ENCODE results near the gene C17orf78. TPM values are rescaled to one million over a fixed set of nuclear protein-coding genes. Genes with fewer than 3 reads are reported as not detected.

Gene C17orf78
- total and polyA plus RNA-seq, 2 of the 13 experiments (the other 11 are each of a cell fraction or from before 2014, with no cell fraction given) = not detected

DNA sequence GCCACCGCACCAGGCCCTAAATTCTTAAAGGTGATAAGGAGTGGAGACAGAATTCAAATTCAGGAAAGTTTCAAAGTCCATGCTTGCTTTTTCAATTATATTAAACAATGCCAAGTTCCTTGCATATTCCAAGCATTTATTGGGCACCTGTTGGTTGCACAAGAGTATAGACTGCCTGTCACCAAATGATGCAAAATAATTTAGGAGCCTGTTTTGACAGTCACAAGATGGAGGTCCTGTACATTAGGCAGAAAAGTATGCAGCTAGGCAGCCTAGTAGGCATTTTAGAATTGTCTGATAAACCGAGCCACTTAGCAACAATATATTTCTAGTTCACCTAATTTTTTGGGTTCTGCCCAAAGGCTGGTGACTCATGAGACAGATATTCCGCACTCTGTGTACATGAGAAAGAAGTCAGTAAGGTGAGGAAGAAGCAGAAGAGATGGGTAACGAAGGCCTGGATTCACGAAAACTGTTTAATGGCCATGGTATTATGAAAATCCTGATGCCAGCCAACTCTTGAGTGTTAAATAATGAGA is 23.5 kb downstream of the C17orf78 start (continued):
- TF ChIP-seq ARID2 (CRISPR knock-in tag; IDR thresholded peaks at IDR 0.05; ENCODE audit: borderline replicate concordance) (no peak), TRAFD1 (CRISPR knock-in tag; IDR thresholded peaks at IDR 0.05; ENCODE audit: borderline replicate concordance) (no peak), ZNF274 (CRISPR knock-in tag; IDR thresholded peaks at IDR 0.05) (no peak), ZBTB8A (CRISPR knock-in tag; IDR thresholded peaks at IDR 0.05; ENCODE audit: borderline replicate concordance, low read depth) (no peak), ZNF3 (CRISPR knock-in tag; IDR thresholded peaks at IDR 0.05) (no peak)

DNA sequence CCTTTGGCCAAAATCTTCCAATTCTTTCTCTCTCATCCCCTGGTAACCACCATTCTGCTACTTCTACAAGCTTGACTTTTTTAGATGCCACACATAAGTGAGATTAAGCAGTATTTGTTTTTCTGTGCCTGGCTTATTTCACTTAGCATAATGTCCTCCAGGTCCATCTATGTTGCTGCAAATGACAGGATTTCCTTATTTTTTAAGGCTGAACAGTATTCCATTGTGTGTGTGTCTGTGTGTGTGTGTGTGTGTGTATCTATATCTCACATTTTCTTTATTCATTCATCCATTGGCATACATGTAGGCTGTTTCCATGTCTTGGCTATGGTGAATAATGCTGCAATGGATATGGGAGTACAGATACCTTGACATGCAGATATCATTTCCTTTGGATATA is 24.7 kb downstream of the C17orf78 start:
- no peak for FAIRE-seq
- ChIA-PET POLR2A (interaction anchor here (1.2 kb wide), 1 partner anchor 89 kb away, joined by 3 read pairs; the partner anchor contains the start of gene DUSP14), CTCF (ENCODE audit: low intra/inter-chr PET ratio, low total read pairs) (no interaction called here)
- H3K27me3 ChIP-seq (ENCODE audit: control insufficient read depth in 1 of 2, insufficient read depth in 2 of 2, low read length in 2 of 2) = no peaks in the 10 kb centered on the region
- H4K20me1 ChIP-seq (ENCODE audit: insufficient read depth, low read length) = no peaks in the 10 kb centered on the region
- no peak for ATAC-seq
- no peak overlapping the region for H2AFZ ChIP-seq (ENCODE audit: low read length)
- H3K36me3 ChIP-seq (replicated peaks in 1 of 2; ENCODE audit: control insufficient read depth in 1 of 2, insufficient read depth in 2 of 2, low read length in 2 of 2) = no peaks in the 10 kb centered on the region
- H3K4me2 ChIP-seq (ENCODE audit: low read depth, low read length) = no peak overlapping the region
- H3K9me3 ChIP-seq (ENCODE audit: low read length) = no peaks in the 10 kb centered on the region
- in situ Hi-C loops (cut with HindIII; ENCODE audit: extremely low pct_ligation_motif_present, low pct_unique_long_range_greater_than_20kb) (no loop called here), intact Hi-C loops (cut with micrococcal nuclease; ENCODE audit: unreplicated experiment) (no loop called here)
- DNase-seq (ENCODE audit: low spot score) = no peak
- no TSS peak for BruUV-seq (replicated peaks)
- H3K4me3 ChIP-seq (replicated peaks in 1 of 3; ENCODE audit: insufficient read depth in 1 of 3, low read depth in 2 of 3, low read length in 3 of 3) = no peak overlapping the region
- H3K27ac ChIP-seq (ENCODE audit: extremely low read length, insufficient read depth, low read length) = no peak overlapping the region
- peaks cover 12% of the 10 kb centered on the region for H3K79me2 ChIP-seq (ENCODE audit: insufficient read depth, low read length)
- H3K9ac ChIP-seq (ENCODE audit: insufficient read depth, low read depth, low read length) = no peak overlapping the region
- H3K4me1 ChIP-seq (ENCODE audit: insufficient read depth, low read length) = peaks cover 27% of the 10 kb centered on the region
- TF ChIP-seq ETV5 (CRISPR knock-in tag; IDR thresholded peaks at IDR 0.05; ENCODE audit: borderline replicate concordance) (no peak), SKI (IDR thresholded peaks at IDR 0.05; ENCODE audit: partially characterized antibody) (no peak), NFIB (CRISPR knock-in tag; IDR thresholded peaks at IDR 0.05; ENCODE audit: borderline replicate concordance) (no peak), SP5 (CRISPR knock-in tag; IDR thresholded peaks at IDR 0.05; ENCODE audit: borderline replicate concordance, low read depth) (no peak), CEBPZ (IDR thresholded peaks at IDR 0.05; ENCODE audit: low read length) (no peak), ZNF770 (CRISPR knock-in tag; IDR thresholded peaks at IDR 0.05) (no peak), NFE2L2 (IDR thresholded peaks at IDR 0.05; ENCODE audit: low read length) (no peak), PHF20 (CRISPR knock-in tag; IDR thresholded peaks at IDR 0.05) (no peak)
- TF ChIP-seq, protein P1, sequence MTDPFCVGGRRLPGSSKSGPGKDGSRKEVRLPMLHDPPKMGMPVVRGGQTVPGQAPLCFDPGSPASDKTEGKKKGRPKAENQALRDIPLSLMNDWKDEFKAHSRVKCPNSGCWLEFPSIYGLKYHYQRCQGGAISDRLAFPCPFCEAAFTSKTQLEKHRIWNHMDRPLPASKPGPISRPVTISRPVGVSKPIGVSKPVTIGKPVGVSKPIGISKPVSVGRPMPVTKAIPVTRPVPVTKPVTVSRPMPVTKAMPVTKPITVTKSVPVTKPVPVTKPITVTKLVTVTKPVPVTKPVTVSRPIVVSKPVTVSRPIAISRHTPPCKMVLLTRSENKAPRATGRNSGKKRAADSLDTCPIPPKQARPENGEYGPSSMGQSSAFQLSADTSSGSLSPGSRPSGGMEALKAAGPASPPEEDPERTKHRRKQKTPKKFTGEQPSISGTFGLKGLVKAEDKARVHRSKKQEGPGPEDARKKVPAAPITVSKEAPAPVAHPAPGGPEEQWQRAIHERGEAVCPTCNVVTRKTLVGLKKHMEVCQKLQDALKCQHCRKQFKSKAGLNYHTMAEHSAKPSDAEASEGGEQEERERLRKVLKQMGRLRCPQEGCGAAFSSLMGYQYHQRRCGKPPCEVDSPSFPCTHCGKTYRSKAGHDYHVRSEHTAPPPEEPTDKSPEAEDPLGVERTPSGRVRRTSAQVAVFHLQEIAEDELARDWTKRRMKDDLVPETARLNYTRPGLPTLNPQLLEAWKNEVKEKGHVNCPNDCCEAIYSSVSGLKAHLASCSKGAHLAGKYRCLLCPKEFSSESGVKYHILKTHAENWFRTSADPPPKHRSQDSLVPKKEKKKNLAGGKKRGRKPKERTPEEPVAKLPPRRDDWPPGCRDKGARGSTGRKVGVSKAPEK (CRISPR knock-in tag; IDR thresholded peaks at IDR 0.05; ENCODE audit: borderline replicate concordance) = no peak
